ENCODE results near the gene UPF2. TPM values are rescaled to one million over a fixed set of nuclear protein-coding genes. Genes with fewer than 3 reads are reported as not detected.
A peak's percentile ranks its signal among the peaks of the same experiment; 100 is the strongest.

UPF2 gene
- total RNA-seq, 6 experiments from 2014 or later = 8.7 to 12.6 (median 9.8) TPM

- TF ChIP-seq CTCF (IDR thresholded peaks at IDR 0.05) (no peak), POLR2A (IDR thresholded peaks at IDR 0.05) (no peak)
- no peak for DNase-seq
- H3K4me1 ChIP-seq = no peaks in the 10 kb centered on the region
- no peaks in the 10 kb centered on the region for H3K27me3 ChIP-seq
- H3K27ac ChIP-seq = no peak overlapping the region
- 84% methylated on average over 9 of the region's 9 CpGs for WGBS (ENCODE audit: insufficient coverage, low coverage, low lambda C conversion rate, missing lambda C conversion rate)
- no peaks in the 10 kb centered on the region for H3K9me3 ChIP-seq
- peaks cover 0 to 22% (median 6%) of the 10 kb centered on the region in 4 donors for H3K36me3 ChIP-seq
- H3K4me3 ChIP-seq = no peak overlapping the region
- intact Hi-C loops (cut with DNase I) = no loop called here
- ATAC-seq = no peak
Observed at GRCh38 chr10:11950325-11951018, 92.1 kb downstream of the UPF2 start.

GRCh38 chr10:11949152-11949551, 93.5 kb downstream of the UPF2 start:
- H3K4me3 ChIP-seq = no peak overlapping the region
- DNase-seq = no peak
- H3K27me3 ChIP-seq = no peaks in the 10 kb centered on the region
- 86% methylated on average over 2 of the region's 2 CpGs for WGBS (ENCODE audit: insufficient coverage, low coverage, low lambda C conversion rate, missing lambda C conversion rate)
- TF ChIP-seq CTCF (IDR thresholded peaks at IDR 0.05) (no peak), POLR2A (IDR thresholded peaks at IDR 0.05) (no peak)
- H3K36me3 ChIP-seq = peaks cover 0 to 11% (median 2%) of the 10 kb centered on the region in 4 donors
- peak in 1 of 4 donors; percentile 26 for ATAC-seq
- H3K4me1 ChIP-seq = no peaks in the 10 kb centered on the region
- H3K27ac ChIP-seq = no peak overlapping the region
- no peaks in the 10 kb centered on the region for H3K9me3 ChIP-seq
- intact Hi-C loops (cut with DNase I) = no loop called here

GRCh38 chr10:11946652-11947051, 96.0 kb downstream of the UPF2 start:
- Histone ChIP-seq H3K4me1 (no peaks in the 10 kb centered on the region), H3K9me3 (no peaks in the 10 kb centered on the region), H3K27ac (no peak overlapping the region), H3K4me3 (no peak overlapping the region), H3K27me3 (no peaks in the 10 kb centered on the region), H3K36me3 (peaks cover 0 to 19% (median 2%) of the 10 kb centered on the region in 4 donors)
- WGBS (ENCODE audit: insufficient coverage, low coverage, low lambda C conversion rate, missing lambda C conversion rate) = 100% methylated on average over 4 of the region's 8 CpGs
- intact Hi-C loops (cut with DNase I) = no loop called here
- no peak for ATAC-seq
- no peak for DNase-seq
- TF ChIP-seq POLR2A (IDR thresholded peaks at IDR 0.05) = no peak
- no peak for TF ChIP-seq CTCF (IDR thresholded peaks at IDR 0.05)

GRCh38 chr10:11936389-11937152, 106.0 kb downstream of the UPF2 start:
- Histone ChIP-seq H3K27me3 (no peaks in the 10 kb centered on the region), H3K4me3 (no peak overlapping the region), H3K36me3 (peaks cover 0 to 39% (median 10%) of the 10 kb centered on the region in 4 donors), H3K27ac (no peak overlapping the region), H3K4me1 (no peaks in the 10 kb centered on the region), H3K9me3 (no peaks in the 10 kb centered on the region)
- DNase-seq (no peak), ATAC-seq (no peak)
- WGBS (ENCODE audit: insufficient coverage, low coverage, low lambda C conversion rate, missing lambda C conversion rate) = 70% methylated on average over 8 of the region's 8 CpGs
- intact Hi-C loops (cut with DNase I) = no loop called here
- TF ChIP-seq POLR2A (IDR thresholded peaks at IDR 0.05) (no peak), CTCF (IDR thresholded peaks at IDR 0.05) (no peak)
